Fibroblast of peridontal ligament (primary cell): Measurements from ENCODE around the gene EPB41L3.

ENCODE experiments used
- DNase-seq: peaks from one replicate; pipeline ENCODE4 v3.0.0-alpha.2; 2010; ENCODE audit errors: extremely low read depth

EPB41L3 gene

GRCh38 chr18:5451871-5452270 lies 91.9 kb downstream of the EPB41L3 start:
- DNase-seq = no peak

- DNase-seq = no peak
Observed at GRCh38 chr18:5451150-5451549, 92.6 kb downstream of the EPB41L3 start.

- DNase-seq = no peak
Observed at GRCh38 chr18:5449858-5450509, 93.8 kb downstream of the EPB41L3 start.

GRCh38 chr18:5447442-5447841 lies 96.4 kb downstream of the EPB41L3 start:
- no peak for DNase-seq

- DNase-seq = no peak
Observed at GRCh38 chr18:5444847-5445246, 99.0 kb downstream of the EPB41L3 start.

GRCh38 chr18:5444269-5444668 lies 99.5 kb downstream of the EPB41L3 start:
- no peak for DNase-seq

- peak; percentile 22 for DNase-seq
Observed at GRCh38 chr18:5439986-5440696, 103.7 kb downstream of the EPB41L3 start.

GRCh38 chr18:5434425-5434824 lies 109.4 kb downstream of the EPB41L3 start:
- DNase-seq = no peak

GRCh38 chr18:5431836-5432575 lies 111.8 kb downstream of the EPB41L3 start:
- DNase-seq = no peak

- no peak for DNase-seq
Observed at GRCh38 chr18:5430131-5430530, 113.7 kb downstream of the EPB41L3 start.

GRCh38 chr18:5429681-5430080 lies 114.1 kb downstream of the EPB41L3 start:
- no peak for DNase-seq

- no peak for DNase-seq
Observed at GRCh38 chr18:5425721-5426120, 118.1 kb downstream of the EPB41L3 start.

- DNase-seq = peak; percentile 46
Observed at GRCh38 chr18:5424903-5425664, 118.7 kb downstream of the EPB41L3 start.

- DNase-seq = no peak
Observed at GRCh38 chr18:5422626-5423025, 121.2 kb downstream of the EPB41L3 start.

- no peak for DNase-seq
Observed at GRCh38 chr18:5421981-5422380, 121.8 kb downstream of the EPB41L3 start.

GRCh38 chr18:5420906-5421305 lies 122.9 kb downstream of the EPB41L3 start:
- no peak for DNase-seq

- no peak for DNase-seq
Observed at GRCh38 chr18:5419601-5420000, 124.2 kb downstream of the EPB41L3 start.

- no peak for DNase-seq
Observed at GRCh38 chr18:5419030-5419429, 124.8 kb downstream of the EPB41L3 start.

GRCh38 chr18:5417342-5417741 lies 126.5 kb downstream of the EPB41L3 start:
- DNase-seq = peak; percentile 36

- DNase-seq = no peak
Observed at GRCh38 chr18:5416112-5416511, 127.7 kb downstream of the EPB41L3 start.

GRCh38 chr18:5415665-5416064 lies 128.1 kb downstream of the EPB41L3 start:
- DNase-seq = no peak

GRCh38 chr18:5415031-5415430 lies 128.8 kb downstream of the EPB41L3 start:
- DNase-seq = no peak
